ENCODE measurements around the gene FARP1.

DNA sequence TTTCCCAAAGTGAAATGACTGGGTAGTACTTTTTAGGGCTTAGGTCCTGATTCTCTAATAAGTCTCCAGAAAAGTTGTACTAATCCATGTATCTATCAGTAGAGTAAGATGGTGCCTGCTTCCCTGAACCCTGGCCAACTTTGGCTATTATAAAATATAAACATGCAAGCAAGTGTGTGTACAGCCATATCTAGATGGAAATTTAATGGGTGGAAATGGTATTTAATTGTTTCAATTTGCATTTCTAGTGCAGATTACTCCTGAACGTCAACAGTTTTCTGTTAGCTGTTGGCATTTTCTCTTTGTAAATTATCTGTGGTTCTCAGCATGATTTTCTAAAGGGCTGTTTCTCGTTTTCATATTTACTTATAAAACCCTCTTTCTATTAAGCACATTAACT, 221.3 kb downstream of the FARP1 start:
- no peak for TF ChIP-seq TAF1 (IDR thresholded peaks at IDR 0.05; ENCODE audit: low read depth)
- TF ChIP-seq EP300 (IDR thresholded peaks at IDR 0.05; ENCODE audit: borderline replicate concordance): no peak
- TF ChIP-seq, protein P1, sequence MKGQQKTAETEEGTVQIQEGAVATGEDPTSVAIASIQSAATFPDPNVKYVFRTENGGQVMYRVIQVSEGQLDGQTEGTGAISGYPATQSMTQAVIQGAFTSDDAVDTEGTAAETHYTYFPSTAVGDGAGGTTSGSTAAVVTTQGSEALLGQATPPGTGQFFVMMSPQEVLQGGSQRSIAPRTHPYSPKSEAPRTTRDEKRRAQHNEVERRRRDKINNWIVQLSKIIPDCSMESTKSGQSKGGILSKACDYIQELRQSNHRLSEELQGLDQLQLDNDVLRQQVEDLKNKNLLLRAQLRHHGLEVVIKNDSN (IDR thresholded peaks at IDR 0.05): no peak
- TF ChIP-seq CREB1 (IDR thresholded peaks at IDR 0.05; ENCODE audit: low read depth): no peak
- no peak for TF ChIP-seq RAD21 (IDR thresholded peaks at IDR 0.05; ENCODE audit: low read depth)
- TF ChIP-seq TEAD4 (IDR thresholded peaks at IDR 0.05): no peak
- TF ChIP-seq CEBPB (IDR thresholded peaks at IDR 0.05): no peak
- no peak for TF ChIP-seq NFIC (IDR thresholded peaks at IDR 0.05)
- TF ChIP-seq TCF12 (IDR thresholded peaks at IDR 0.05; ENCODE audit: low read depth): no peak
